ENCODE data around the gene SPDEF.

Gene SPDEF

GRCh38 chr6:34514112-34514511, 42.0 kb downstream of the SPDEF start:
- no peak overlapping the region for H3K27ac Mint-ChIP-seq
- no peaks in the 10 kb centered on the region for H3K4me1 Mint-ChIP-seq (ENCODE audit: low read depth)
- peaks cover 4% of the 10 kb centered on the region for H3K36me3 Mint-ChIP-seq
- peaks cover 2% of the 10 kb centered on the region for H3K27me3 Mint-ChIP-seq
- H3K9me3 Mint-ChIP-seq (ENCODE audit: low read depth): no peaks in the 10 kb centered on the region
- no peak overlapping the region for H3K4me3 Mint-ChIP-seq

- Mint-ChIP-seq H3K4me3 (no peak overlapping the region), H3K9me3 (ENCODE audit: low read depth) (no peaks in the 10 kb centered on the region), H3K4me1 (ENCODE audit: low read depth) (no peaks in the 10 kb centered on the region), H3K27ac (no peak overlapping the region), H3K27me3 (peaks cover 2% of the 10 kb centered on the region), H3K36me3 (peaks cover 4% of the 10 kb centered on the region)
Measured at GRCh38 chr6:34513646-34514045, 42.5 kb downstream of the SPDEF start.

GRCh38 chr6:34512738-34513115, 43.4 kb downstream of the SPDEF start:
- no peaks in the 10 kb centered on the region for H3K4me1 Mint-ChIP-seq (ENCODE audit: low read depth)
- H3K27ac Mint-ChIP-seq: no peak overlapping the region
- H3K9me3 Mint-ChIP-seq (ENCODE audit: low read depth): no peaks in the 10 kb centered on the region
- no peak overlapping the region for H3K4me3 Mint-ChIP-seq
- H3K36me3 Mint-ChIP-seq: peaks cover 4% of the 10 kb centered on the region
- peaks cover 2% of the 10 kb centered on the region for H3K27me3 Mint-ChIP-seq

- peaks cover 1% of the 10 kb centered on the region for H3K27me3 Mint-ChIP-seq
- no peak overlapping the region for H3K4me3 Mint-ChIP-seq
- no peak overlapping the region for H3K27ac Mint-ChIP-seq
- no peaks in the 10 kb centered on the region for H3K9me3 Mint-ChIP-seq (ENCODE audit: low read depth)
- H3K4me1 Mint-ChIP-seq (ENCODE audit: low read depth): no peaks in the 10 kb centered on the region
- H3K36me3 Mint-ChIP-seq: peaks cover 4% of the 10 kb centered on the region
Measured at GRCh38 chr6:34511915-34512737, 44.0 kb downstream of the SPDEF start.

- Mint-ChIP-seq H3K36me3 (peaks cover 4% of the 10 kb centered on the region), H3K4me1 (ENCODE audit: low read depth) (no peaks in the 10 kb centered on the region), H3K27me3 (no peaks in the 10 kb centered on the region), H3K9me3 (ENCODE audit: low read depth) (no peaks in the 10 kb centered on the region), H3K4me3 (no peak overlapping the region), H3K27ac (no peak overlapping the region)
Measured at GRCh38 chr6:34511214-34511914, 44.8 kb downstream of the SPDEF start.

GRCh38 chr6:34510299-34510698, 45.8 kb downstream of the SPDEF start:
- Mint-ChIP-seq H3K27ac (no peak overlapping the region), H3K27me3 (no peaks in the 10 kb centered on the region), H3K4me3 (no peak overlapping the region), H3K36me3 (peaks cover 4% of the 10 kb centered on the region), H3K4me1 (ENCODE audit: low read depth) (no peaks in the 10 kb centered on the region), H3K9me3 (ENCODE audit: low read depth) (no peaks in the 10 kb centered on the region)

- Mint-ChIP-seq H3K27me3 (no peaks in the 10 kb centered on the region), H3K27ac (no peak overlapping the region), H3K9me3 (ENCODE audit: low read depth) (no peaks in the 10 kb centered on the region), H3K4me1 (ENCODE audit: low read depth) (no peaks in the 10 kb centered on the region), H3K36me3 (peaks cover 4% of the 10 kb centered on the region), H3K4me3 (no peak overlapping the region)
Measured at GRCh38 chr6:34509782-34510181, 46.3 kb downstream of the SPDEF start.

- Mint-ChIP-seq H3K4me1 (ENCODE audit: low read depth) (no peaks in the 10 kb centered on the region), H3K27ac (no peak overlapping the region), H3K9me3 (ENCODE audit: low read depth) (no peaks in the 10 kb centered on the region), H3K36me3 (peaks cover 4% of the 10 kb centered on the region), H3K4me3 (no peak overlapping the region), H3K27me3 (no peaks in the 10 kb centered on the region)
Measured at GRCh38 chr6:34508425-34508824, 47.7 kb downstream of the SPDEF start.

GRCh38 chr6:34506718-34507117, 49.4 kb downstream of the SPDEF start:
- Mint-ChIP-seq H3K4me1 (ENCODE audit: low read depth) (no peaks in the 10 kb centered on the region), H3K27ac (no peak overlapping the region), H3K9me3 (ENCODE audit: low read depth) (no peaks in the 10 kb centered on the region), H3K27me3 (no peaks in the 10 kb centered on the region), H3K4me3 (no peak overlapping the region), H3K36me3 (peaks cover 4% of the 10 kb centered on the region)

GRCh38 chr6:34497411-34497810, 58.7 kb downstream of the SPDEF start:
- Mint-ChIP-seq H3K36me3 (no peaks in the 10 kb centered on the region), H3K27me3 (no peaks in the 10 kb centered on the region), H3K9me3 (ENCODE audit: low read depth) (peaks cover 4% of the 10 kb centered on the region), H3K27ac (no peak overlapping the region), H3K4me1 (ENCODE audit: low read depth) (no peaks in the 10 kb centered on the region), H3K4me3 (no peak overlapping the region)

GRCh38 chr6:34496103-34496685, 59.9 kb downstream of the SPDEF start:
- Mint-ChIP-seq H3K4me3 (no peak overlapping the region), H3K27ac (no peak overlapping the region), H3K4me1 (ENCODE audit: low read depth) (no peaks in the 10 kb centered on the region), H3K9me3 (ENCODE audit: low read depth) (peaks cover 4% of the 10 kb centered on the region), H3K27me3 (no peaks in the 10 kb centered on the region), H3K36me3 (no peaks in the 10 kb centered on the region)

GRCh38 chr6:34494973-34495372, 61.2 kb downstream of the SPDEF start:
- H3K4me1 Mint-ChIP-seq (ENCODE audit: low read depth): no peaks in the 10 kb centered on the region
- H3K4me3 Mint-ChIP-seq: no peak overlapping the region
- H3K27me3 Mint-ChIP-seq: no peaks in the 10 kb centered on the region
- no peaks in the 10 kb centered on the region for H3K9me3 Mint-ChIP-seq (ENCODE audit: low read depth)
- no peaks in the 10 kb centered on the region for H3K36me3 Mint-ChIP-seq
- no peak overlapping the region for H3K27ac Mint-ChIP-seq

- Mint-ChIP-seq H3K27ac (no peak overlapping the region), H3K36me3 (no peaks in the 10 kb centered on the region), H3K27me3 (no peaks in the 10 kb centered on the region), H3K4me3 (no peak overlapping the region), H3K4me1 (ENCODE audit: low read depth) (no peaks in the 10 kb centered on the region), H3K9me3 (ENCODE audit: low read depth) (no peaks in the 10 kb centered on the region)
Measured at GRCh38 chr6:34493344-34493743, 62.8 kb downstream of the SPDEF start.

GRCh38 chr6:34491091-34491430, 65.1 kb downstream of the SPDEF start:
- H3K27ac Mint-ChIP-seq: no peak overlapping the region
- no peaks in the 10 kb centered on the region for H3K9me3 Mint-ChIP-seq (ENCODE audit: low read depth)
- H3K36me3 Mint-ChIP-seq: no peaks in the 10 kb centered on the region
- H3K4me3 Mint-ChIP-seq: no peak overlapping the region
- peaks cover 7% of the 10 kb centered on the region for H3K4me1 Mint-ChIP-seq (ENCODE audit: low read depth)
- no peaks in the 10 kb centered on the region for H3K27me3 Mint-ChIP-seq

GRCh38 chr6:34490390-34491090, 65.6 kb downstream of the SPDEF start:
- H3K9me3 Mint-ChIP-seq (ENCODE audit: low read depth): no peaks in the 10 kb centered on the region
- H3K27me3 Mint-ChIP-seq: no peaks in the 10 kb centered on the region
- no peak overlapping the region for H3K4me3 Mint-ChIP-seq
- H3K36me3 Mint-ChIP-seq: no peaks in the 10 kb centered on the region
- H3K4me1 Mint-ChIP-seq (ENCODE audit: low read depth): peaks cover 12% of the 10 kb centered on the region
- H3K27ac Mint-ChIP-seq: no peak overlapping the region
